ENCODE measurements around the gene ABCA8.
A peak's percentile ranks its signal among the peaks of the same experiment; 100 is the strongest.
"Not testable (repeated sequence)": the region's sequence is repeated elsewhere in the genome, so short reads cannot be mapped to it uniquely, and the experiment has no call there.

Gene ABCA8

GRCh38 chr17:68943812-68944182 lies 11.4 kb downstream of the ABCA8 start:
- DNase-seq (ENCODE audit: low read depth, low spot score), result not testable (repeated sequence)

DNA sequence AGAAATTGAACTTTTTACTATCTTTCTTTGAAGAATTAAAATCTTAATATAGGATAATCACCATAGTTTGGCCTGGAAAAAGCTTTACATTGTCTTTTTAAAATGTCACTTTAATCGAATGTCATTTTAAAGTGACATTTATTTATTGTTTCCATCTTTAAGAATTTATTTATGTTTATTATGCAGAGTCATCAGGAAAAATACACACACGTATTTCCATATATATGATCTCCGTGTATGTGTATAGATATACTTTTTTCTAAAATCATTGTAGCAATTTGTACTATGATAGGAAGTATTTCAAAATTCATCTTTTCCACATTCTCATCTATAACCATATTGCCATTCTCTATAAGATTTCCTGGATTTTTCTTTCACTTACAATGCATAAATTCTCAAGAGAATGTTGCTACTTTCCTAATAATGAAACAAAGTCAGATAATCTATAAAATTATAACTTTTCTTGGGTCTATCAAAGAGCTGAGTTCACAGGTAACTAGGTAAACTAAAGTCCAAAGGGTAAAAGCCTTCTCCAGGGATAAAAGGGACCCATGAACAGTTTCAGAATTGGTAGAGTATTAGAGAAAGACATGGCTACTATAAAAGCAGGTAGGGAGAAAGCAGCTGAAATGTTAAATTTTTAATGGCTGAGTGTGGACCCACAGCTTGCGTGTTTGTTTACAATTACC lies 11.9 kb downstream of the ABCA8 start:
- no peak for DNase-seq (ENCODE audit: low read depth, low spot score)

DNA sequence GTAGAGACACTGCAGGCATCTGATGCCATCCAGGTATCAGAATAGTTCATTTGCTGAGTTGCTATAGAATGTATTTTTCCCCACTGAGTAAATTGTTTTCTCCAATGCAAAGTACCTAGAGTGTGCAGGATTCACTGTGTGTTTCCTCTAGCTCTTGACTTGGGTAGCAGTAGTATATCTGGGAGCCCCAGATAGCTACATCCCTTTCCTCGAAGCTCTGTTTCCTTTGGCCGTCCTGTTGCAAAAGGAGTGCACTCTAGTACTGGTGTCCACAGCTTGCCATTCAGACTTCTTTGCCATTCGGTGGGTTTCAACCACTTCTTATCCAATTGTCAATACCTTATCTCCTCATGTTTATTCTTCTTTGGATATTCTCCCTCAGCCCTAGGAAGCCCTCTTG lies 12.8 kb downstream of the ABCA8 start:
- no peak for DNase-seq (ENCODE audit: low read depth, low spot score)

- no peak for DNase-seq (ENCODE audit: low read depth, low spot score)
Measured at GRCh38 chr17:68941761-68942160, 13.4 kb downstream of the ABCA8 start.

DNA sequence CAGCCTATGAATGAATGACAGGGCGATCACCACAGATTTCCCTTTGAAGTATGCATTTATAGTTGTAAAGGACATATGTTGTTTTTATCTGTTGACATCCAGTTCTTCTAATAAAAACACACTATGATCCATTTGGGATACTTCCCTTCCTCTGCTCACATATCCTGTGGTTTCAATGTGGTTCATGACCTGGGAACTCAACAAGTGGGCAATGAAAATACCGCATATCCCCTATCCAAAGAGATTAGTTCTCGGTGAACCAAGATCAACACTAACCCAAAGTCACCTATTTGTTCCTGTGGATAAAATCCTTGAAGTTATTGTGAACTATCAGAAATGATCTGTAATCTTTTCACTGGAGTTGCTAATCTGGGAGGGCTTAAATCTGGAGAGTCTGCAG lies 16.0 kb downstream of the ABCA8 start:
- no peak for DNase-seq (ENCODE audit: low read depth, low spot score)

- no peak for DNase-seq (ENCODE audit: low read depth, low spot score)
Measured at GRCh38 chr17:68937890-68938514, 17.2 kb downstream of the ABCA8 start.

DNA sequence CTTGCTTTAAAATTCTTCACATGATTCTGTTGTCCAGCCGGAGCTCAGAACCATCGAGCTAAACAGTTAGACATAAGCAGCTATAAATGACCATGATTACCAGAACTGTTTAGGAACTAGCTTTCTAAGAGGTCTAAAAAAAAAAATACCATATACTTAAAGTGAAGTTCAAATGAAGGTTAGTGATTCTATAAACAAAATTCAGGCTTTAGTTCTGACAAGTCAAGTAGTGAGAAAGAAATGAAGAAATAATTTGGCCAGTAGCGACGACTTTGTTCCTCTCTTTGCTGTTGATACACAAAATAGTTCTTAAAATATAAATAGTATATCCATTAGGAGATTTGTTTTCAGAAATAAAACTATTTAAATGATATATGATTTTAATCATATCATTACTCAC lies 27.7 kb downstream of the ABCA8 start:
- DNase-seq (ENCODE audit: low read depth, low spot score), result no peak

DNA sequence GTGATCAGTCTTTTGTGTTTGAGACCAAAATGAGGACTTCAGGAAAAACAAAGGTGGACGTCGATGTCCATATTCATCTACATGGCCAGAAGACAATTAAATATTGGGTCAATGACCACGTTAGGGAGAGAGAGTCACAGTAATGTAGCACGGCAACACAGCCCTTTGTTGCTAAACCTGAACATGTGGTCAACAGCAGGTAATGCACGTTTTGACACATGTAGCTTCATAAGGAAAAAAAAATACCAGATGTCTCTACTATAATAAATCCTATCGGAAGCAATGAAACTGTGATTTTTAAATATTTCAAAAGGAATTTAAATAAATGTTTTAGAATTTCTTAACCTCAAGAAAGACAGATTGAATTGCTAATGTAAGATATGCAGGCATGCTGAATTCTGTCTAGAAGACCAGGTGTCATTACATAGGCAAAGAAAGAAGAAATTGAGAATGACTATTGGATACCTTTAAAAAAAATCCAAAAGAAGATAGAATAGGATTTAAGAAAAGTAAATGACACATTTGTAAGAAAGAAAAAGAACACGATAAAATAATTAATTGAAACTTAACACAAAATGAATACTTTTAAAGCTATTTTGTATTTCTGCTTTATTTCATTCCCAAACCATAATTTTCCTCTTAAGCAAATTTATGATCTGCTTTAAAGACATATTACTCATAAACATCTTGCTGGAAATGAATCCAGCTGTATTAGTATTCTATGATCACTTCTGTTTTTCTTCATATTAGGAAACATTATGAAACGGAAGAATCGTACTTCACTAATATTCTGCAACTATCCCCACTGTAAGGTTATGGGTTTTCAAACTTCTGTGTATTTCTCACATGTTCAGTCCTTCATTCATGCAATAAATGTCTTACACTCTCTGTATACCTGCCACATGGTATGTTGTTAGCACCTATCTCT lies 30.1 kb downstream of the ABCA8 start:
- no peak for DNase-seq (ENCODE audit: low read depth, low spot score)

DNA sequence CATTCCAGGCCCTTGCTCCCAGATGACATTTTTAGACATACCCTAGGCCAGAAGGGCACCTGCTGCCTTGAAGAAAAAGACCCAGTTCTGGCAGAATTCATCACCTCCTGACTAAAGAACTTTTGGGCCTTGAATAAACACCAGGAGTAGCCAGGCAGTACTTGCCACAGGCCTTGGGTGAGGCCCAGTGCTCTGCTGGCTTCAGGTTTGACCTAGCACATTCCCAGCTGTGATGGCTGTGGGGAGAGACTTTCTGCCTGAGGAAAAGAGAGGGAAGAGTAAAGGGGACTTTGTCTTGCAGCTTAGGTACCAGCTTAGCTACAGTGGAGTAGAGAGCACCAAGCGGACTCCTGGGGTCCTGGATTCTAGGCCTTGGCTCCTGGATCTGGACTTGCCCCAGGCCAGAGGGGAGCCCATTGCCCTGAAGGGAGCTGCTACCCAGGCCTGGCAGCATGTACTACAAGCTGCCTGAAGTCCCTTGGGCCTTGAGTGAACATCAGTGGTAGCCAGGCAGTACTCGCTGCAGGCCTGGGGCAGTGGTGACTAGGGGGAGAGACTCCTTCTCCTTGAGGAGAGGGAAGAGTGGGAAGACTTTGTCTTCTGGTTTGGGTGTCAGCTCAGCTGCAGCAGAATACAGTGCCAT lies 44.3 kb downstream of the ABCA8 start:
- DNase-seq (ENCODE audit: low read depth, low spot score), result no peak

- DNase-seq (ENCODE audit: low read depth, low spot score), result no peak
Measured at GRCh38 chr17:68910251-68910705, 44.9 kb downstream of the ABCA8 start.

- DNase-seq (ENCODE audit: low read depth, low spot score), result peak; percentile 83
Measured at GRCh38 chr17:68909066-68909465, 46.1 kb downstream of the ABCA8 start.

DNA sequence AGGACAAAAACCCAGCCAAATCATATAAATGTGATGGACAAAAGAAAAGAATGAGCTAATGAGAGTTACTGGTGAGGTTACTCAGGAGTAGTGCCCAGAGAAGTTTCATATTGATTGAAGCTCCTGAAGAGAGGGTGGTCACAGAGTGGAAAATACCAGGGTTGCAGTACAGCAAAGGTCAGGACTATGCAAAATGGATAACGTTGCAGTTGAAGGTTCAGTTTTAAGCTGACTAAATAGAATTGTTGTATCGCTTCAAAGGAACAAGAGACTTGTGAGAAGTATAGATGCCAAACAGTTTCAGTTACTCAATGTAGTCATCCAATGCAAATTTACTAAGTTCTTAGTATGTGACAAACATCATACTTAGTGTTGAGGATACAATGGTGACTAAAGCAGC lies 47.1 kb downstream of the ABCA8 start:
- no peak for DNase-seq (ENCODE audit: low read depth, low spot score)

- peak; percentile 32 for DNase-seq (ENCODE audit: low read depth, low spot score)
Measured at GRCh38 chr17:68906638-68907037, 48.6 kb downstream of the ABCA8 start.

DNA sequence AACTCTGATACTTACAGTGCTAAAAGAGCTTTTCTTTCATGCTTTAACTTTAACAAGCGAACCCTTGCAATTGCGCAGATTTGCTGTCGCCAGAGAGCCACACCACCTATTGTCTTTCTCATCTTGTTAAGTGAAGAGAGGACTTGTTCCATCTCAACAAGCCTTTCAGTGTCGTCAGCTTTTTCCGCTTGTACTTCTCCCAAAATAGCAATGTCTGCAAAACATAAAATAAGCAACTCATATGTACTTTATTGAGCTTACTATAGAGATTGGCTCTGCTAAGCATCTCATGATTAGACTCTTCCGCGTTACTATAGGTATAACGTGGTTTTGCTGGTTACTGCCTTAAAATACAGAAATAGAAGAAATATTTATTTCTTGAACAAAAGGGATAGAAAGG lies 51.9 kb downstream of the ABCA8 start:
- no peak for DNase-seq (ENCODE audit: low read depth, low spot score)

GRCh38 chr17:68897557-68897956 lies 57.6 kb downstream of the ABCA8 start:
- DNase-seq (ENCODE audit: low read depth, low spot score), result no peak

DNA sequence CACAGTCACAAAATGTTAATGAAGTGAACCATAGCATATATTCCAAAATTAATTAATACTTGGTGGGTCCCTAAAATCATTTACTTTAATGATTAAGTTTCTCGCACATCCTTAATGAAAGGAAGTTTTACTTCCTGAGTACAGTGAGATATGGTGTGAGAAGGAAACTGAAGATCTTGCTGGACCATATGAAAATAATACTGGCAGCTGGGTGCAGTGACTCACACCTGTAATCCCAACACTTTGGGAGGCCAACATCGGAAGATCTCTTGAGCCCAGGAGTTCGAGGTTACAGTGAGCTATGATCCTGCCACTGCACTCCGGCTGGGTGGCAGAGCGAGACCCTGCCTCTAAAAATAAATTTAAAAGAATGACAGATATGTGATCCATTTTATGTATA lies 62.5 kb downstream of the ABCA8 start:
- no peak for DNase-seq (ENCODE audit: low read depth, low spot score)

DNA sequence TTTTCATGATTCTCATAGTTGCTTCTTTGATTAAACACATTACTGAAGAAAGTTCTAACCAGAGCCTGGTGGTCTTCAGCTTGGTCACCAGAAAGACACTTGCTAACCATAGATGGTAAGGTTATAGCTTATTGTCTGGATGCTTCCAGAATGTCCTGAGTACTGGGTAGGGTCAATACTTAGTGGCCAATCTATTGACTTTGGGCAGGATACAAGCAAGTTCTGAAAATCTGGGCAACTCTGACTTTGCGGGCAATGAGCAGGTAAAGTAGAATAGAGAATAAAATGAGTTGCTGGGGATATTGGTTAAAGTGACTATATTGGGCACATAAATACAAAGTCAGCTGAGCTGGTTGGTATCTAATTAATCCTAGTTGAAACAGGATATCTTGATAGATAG lies 63.0 kb downstream of the ABCA8 start:
- DNase-seq (ENCODE audit: low read depth, low spot score), result no peak

- DNase-seq (ENCODE audit: low read depth, low spot score), result no peak
Measured at GRCh38 chr17:68886401-68886800, 68.8 kb downstream of the ABCA8 start.

GRCh38 chr17:68884888-68885287 lies 70.3 kb downstream of the ABCA8 start:
- DNase-seq (ENCODE audit: low read depth, low spot score), result no peak

DNA sequence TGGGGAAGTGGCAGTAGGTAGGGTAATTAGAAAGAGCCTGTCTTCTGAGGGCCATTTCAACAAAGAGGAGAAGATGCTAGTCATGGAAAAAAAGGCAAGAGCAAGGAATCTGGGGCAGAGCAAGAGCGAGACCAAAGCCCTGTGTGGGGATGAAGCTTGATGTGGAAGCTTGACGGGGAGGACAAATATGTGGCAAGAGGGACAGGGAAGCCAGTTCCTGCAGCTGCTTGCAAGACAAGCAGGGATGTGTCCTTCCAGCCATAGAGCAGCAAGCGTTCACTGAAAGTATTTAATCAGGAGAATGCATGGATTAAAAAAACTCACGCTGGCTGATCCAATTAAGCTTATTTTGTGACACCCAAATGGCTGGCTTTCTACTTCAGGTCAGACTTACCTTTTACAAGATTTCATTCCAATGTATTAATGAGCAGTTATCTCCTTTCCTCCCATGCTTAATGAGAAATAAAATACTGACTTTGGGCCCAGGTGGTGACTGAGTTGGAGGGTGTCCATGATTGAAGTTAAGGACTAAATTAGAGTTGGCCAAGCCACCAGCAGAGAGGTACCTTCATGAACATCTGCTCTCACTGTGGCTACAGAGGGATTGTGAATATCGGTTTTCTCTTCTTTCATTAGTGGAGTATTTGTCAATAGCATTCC lies 76.8 kb downstream of the ABCA8 start:
- no peak for DNase-seq (ENCODE audit: low read depth, low spot score)

DNA sequence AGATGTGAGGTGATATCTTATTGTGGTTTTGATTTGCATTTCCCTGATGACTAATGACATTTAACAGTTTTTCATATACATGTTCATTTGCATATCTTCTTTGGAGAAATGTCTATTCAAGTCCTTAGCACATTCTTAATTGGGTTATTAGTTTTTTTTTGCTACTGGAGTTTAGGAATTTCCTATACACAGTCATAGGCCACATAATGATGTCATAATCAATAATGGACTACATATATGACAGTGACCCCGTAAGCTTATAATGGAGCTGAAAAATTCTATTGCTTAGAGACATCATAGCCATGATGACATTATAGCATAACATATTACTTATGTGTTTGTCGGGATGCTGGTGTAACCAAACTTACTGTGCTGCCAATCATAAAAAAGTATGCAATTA lies 83.7 kb downstream of the ABCA8 start:
- no peak for DNase-seq (ENCODE audit: low read depth, low spot score)

GRCh38 chr17:68870976-68871375 lies 84.2 kb downstream of the ABCA8 start:
- no peak for DNase-seq (ENCODE audit: low read depth, low spot score)
